ENCODE measurements around the gene FUT7. TPM values are rescaled to one million over a fixed set of nuclear protein-coding genes. Genes with fewer than 3 reads are reported as not detected.

The FUT7 gene
- total RNA-seq, 1 experiment from 2014 or later = not detected

DNA sequence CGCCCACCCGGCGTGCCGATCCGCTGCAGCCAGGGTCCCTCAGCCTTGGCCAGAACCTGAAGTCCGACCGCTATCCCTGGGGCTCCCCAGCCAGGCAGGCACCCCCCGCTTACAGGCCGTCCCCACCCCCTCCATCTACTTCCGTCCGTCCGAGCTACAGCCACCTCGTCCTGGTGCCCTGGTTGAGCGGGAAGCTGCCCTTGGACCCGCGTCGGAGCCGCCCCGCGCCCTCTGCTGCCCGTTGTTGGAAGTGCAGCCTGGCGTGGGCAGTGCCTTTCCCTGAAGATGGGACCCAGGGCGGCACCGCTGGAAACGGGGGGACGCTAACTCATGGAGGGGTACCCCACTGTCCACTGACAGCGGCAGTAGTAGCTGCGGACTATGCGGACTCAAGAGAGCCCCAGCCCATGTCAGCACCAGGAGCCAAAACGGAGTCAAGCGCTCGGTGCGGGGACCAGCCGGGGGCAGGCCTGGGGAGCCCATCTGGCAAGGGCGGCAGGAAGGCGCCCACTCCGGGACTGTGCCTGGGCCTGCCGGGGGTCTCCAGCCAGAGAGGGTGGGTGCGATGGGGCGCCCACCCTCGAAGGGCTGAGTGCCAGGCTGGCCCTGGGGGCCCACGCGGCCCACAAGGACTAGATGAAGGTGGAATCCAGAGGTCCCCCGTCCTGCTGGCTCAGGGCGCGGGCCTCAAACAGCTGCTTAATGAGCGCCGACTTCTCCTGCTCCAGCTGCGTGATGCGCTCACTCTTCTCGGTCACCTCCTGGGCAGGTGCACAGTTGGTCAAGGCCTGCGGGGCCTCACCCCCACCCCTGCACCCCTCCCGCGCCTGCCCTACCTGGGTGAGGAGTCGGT is 32.4 kb upstream of the FUT7 start:
- H3K4me3 ChIP-seq (replicated peaks in 1 of 2; ENCODE audit: low read depth in 1 of 2, low read length in 2 of 2) = no peak overlapping the region
- ATAC-seq (peak; percentile 49), DNase-seq (ENCODE audit: low read depth, low spot score) (no peak)
- POLR2A ChIA-PET = interaction anchor here (1.0 kb wide), 1 partner anchor 8 kb away, joined by 4 read pairs; no protein-coding TSS in a partner anchor
- RAD21 ChIA-PET (ENCODE audit: low non-redundant PET in 1 of 2, low total read pairs in 2 of 2, uncharacterized antibody in 2 of 2, unreplicated experiment in 2 of 2) = no interaction called here
- peaks cover 38% of the 10 kb centered on the region for H3K79me2 ChIP-seq (ENCODE audit: insufficient read depth, low read length)
- H3K4me1 ChIP-seq (ENCODE audit: control insufficient read depth in 1 of 2, insufficient read depth in 2 of 2, low read length in 2 of 2) = peaks cover 13 to 30% of the 10 kb centered on the region in 2 experiments
- no peaks in the 10 kb centered on the region; the same call in 1 of the 2 replicates for H4K20me1 ChIP-seq (ENCODE audit: insufficient read depth)
- H3K27me3 ChIP-seq (ENCODE audit: insufficient read depth, low read length) = no peaks in the 10 kb centered on the region
- TF ChIP-seq SP1 (IDR thresholded peaks at IDR 0.05; ENCODE audit: low read depth) (no peak), EGR1 (IDR thresholded peaks at IDR 0.05; ENCODE audit: low read depth) (no peak), CTCF (IDR thresholded peaks at IDR 0.05 in 2 of 3, conservative IDR thresholded peaks at IDR 0.05 in 1 of 3; ENCODE audit: borderline replicate concordance in 1 of 3, insufficient read depth in 1 of 3, low read depth in 2 of 3, low read length in 2 of 3) (peak in 2 of 3 experiments; percentile 89 to 96; a peak in 4 of 6 replicates), JUND (IDR thresholded peaks at IDR 0.05) (no peak), CEBPB (IDR thresholded peaks at IDR 0.05; ENCODE audit: low read depth) (no peak), SIN3A (IDR thresholded peaks at IDR 0.05; ENCODE audit: low read depth) (no peak), SRF (IDR thresholded peaks at IDR 0.05; ENCODE audit: low read depth) (no peak), YY1 (IDR thresholded peaks at IDR 0.05; ENCODE audit: extremely low read depth, insufficient replicate concordance, low read depth, low read length) (no peak), ZBTB33 (IDR thresholded peaks at IDR 0.05; ENCODE audit: extremely low read depth, insufficient replicate concordance, low read length) (no peak), ZFX (IDR thresholded peaks at IDR 0.05) (no peak), MAX (IDR thresholded peaks at IDR 0.05) (no peak), POLR2AphosphoS5 (IDR thresholded peaks at IDR 0.05; ENCODE audit: low read depth, low read length) (peak; percentile 38; the same call in 1 of the 2 replicates), ZNF274 (IDR thresholded peaks at IDR 0.05; ENCODE audit: low read depth, low read length) (no peak)
- TF ChIP-seq, protein P1, sequence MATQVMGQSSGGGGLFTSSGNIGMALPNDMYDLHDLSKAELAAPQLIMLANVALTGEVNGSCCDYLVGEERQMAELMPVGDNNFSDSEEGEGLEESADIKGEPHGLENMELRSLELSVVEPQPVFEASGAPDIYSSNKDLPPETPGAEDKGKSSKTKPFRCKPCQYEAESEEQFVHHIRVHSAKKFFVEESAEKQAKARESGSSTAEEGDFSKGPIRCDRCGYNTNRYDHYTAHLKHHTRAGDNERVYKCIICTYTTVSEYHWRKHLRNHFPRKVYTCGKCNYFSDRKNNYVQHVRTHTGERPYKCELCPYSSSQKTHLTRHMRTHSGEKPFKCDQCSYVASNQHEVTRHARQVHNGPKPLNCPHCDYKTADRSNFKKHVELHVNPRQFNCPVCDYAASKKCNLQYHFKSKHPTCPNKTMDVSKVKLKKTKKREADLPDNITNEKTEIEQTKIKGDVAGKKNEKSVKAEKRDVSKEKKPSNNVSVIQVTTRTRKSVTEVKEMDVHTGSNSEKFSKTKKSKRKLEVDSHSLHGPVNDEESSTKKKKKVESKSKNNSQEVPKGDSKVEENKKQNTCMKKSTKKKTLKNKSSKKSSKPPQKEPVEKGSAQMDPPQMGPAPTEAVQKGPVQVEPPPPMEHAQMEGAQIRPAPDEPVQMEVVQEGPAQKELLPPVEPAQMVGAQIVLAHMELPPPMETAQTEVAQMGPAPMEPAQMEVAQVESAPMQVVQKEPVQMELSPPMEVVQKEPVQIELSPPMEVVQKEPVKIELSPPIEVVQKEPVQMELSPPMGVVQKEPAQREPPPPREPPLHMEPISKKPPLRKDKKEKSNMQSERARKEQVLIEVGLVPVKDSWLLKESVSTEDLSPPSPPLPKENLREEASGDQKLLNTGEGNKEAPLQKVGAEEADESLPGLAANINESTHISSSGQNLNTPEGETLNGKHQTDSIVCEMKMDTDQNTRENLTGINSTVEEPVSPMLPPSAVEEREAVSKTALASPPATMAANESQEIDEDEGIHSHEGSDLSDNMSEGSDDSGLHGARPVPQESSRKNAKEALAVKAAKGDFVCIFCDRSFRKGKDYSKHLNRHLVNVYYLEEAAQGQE (IDR thresholded peaks at IDR 0.05; ENCODE audit: low read depth) = no peak
- CTCF ChIA-PET = interaction anchor here (0.6 to 1.9 kb wide), 11 partner anchors 9 to 172 kb away, joined by 3 to 16 read pairs (median 5); partner anchors contain the start of genes ENTPD2, MAN1B1, NPDC1 and UAP1L1
- H3K27ac ChIP-seq (ENCODE audit: low read depth, low read length) = peak overlapping the region; percentile 30; the same call in 1 of the 2 replicates
- no peak overlapping the region for H2AFZ ChIP-seq (ENCODE audit: low read depth, low read length, poor library complexity, severe bottlenecking)
- H3K9ac ChIP-seq (ENCODE audit: low read length) = no peak overlapping the region
- H3K4me2 ChIP-seq (ENCODE audit: low read length) = 0 out of 2 replicates have a peak overlapping the region, but pooled peaks have one; percentile 14
- BruUV-seq (replicated peaks) = no TSS peak
- H3K36me3 ChIP-seq (ENCODE audit: control insufficient read depth in 1 of 2, insufficient read depth in 2 of 2, low read length in 2 of 2) = peaks cover 2 to 8% of the 10 kb centered on the region in 2 experiments; a peak in 1 of 4 replicates
- no peaks in the 10 kb centered on the region for H3K9me2 ChIP-seq (ENCODE audit: insufficient read depth)
- no peaks in the 10 kb centered on the region for H3K9me3 ChIP-seq (ENCODE audit: control insufficient read depth in 1 of 2, insufficient read depth in 1 of 2, low read depth in 1 of 2, low read length in 2 of 2)
- intact Hi-C loops (cut with micrococcal nuclease) = loop anchor here (1.0 kb wide), 1 partner anchor 14 kb away; no protein-coding TSS in a partner anchor
